Tibial artery (tissue), 4 donors: Measurements from ENCODE around the gene PIGM.
"Not testable (repeated sequence)": the region's sequence is repeated elsewhere in the genome, so short reads cannot be mapped to it uniquely, and the experiment has no call there.

Experiments
- DNase-seq, 2 donors: peaks; one replicate each; pipeline ENCODE4 v3.0.0-alpha.2; 2019
- H3K27ac ChIP-seq, 2 donors: fragments of 200-600 bp; sonication (generic) in 1 of 2; 1 replicate in 1 of 2; 2 replicates in 1 of 2; pipeline ENCODE4 v1.5.1; 2018 to 2019; ENCODE audit warnings: mild to moderate bottlenecking in 1 of 2
- H3K27me3 ChIP-seq, 2 donors: fragments of 200-600 bp; sonication (generic) in 1 of 2; one replicate each; pipeline versions ENCODE4 v1.5.1 to v1.6.0; 2016 to 2019
- H3K36me3 ChIP-seq, 3 donors: fragments of 200-600 bp; sonication (generic) in 2 of 3; one replicate each; pipeline ENCODE4 v1.5.1; 2016 to 2019; ENCODE audit warnings: mild to moderate bottlenecking in 2 of 3
- H3K4me1 ChIP-seq, 4 donors: fragments of 200-600 bp; sonication (generic) in 2 of 4; 1 replicate in 3 of 4; 2 replicates in 1 of 4; pipeline ENCODE4 v1.5.1; 2016 to 2019
- H3K4me3 ChIP-seq, 2 donors: fragments of 200-600 bp; sonication (generic) in 1 of 2; 1 replicate in 1 of 2; 2 replicates in 1 of 2; pipeline ENCODE4 v1.5.1; 2018 to 2019; ENCODE audit warnings: mild to moderate bottlenecking in 2 of 2
- H3K9me3 ChIP-seq, 3 donors: fragments of 200-600 bp; sonication (generic) in 1 of 3; one replicate each; pipeline ENCODE4 v1.5.1; 2016 to 2019
- intact Hi-C: fragments of 100-400 bp; cut with DNase I; formaldehyde crosslinking; loops from one replicate; pipeline ENCODE4 v1.15.0; 2023; ENCODE audit warnings: low total_unique reads
- TF ChIP-seq, protein P1 (sequence below), 2 experiments: fragments of 200-600 bp in 1 of 2; fragments of 450-650 bp in 1 of 2; IDR thresholded peaks; one replicate each; pipeline ENCODE4 v1.5.1; 2017 to 2019; ENCODE audit warnings: antibody characterized with exemption in 2 of 2, mild to moderate bottlenecking in 1 of 2, moderate library complexity in 1 of 2

The PIGM gene

DNA sequence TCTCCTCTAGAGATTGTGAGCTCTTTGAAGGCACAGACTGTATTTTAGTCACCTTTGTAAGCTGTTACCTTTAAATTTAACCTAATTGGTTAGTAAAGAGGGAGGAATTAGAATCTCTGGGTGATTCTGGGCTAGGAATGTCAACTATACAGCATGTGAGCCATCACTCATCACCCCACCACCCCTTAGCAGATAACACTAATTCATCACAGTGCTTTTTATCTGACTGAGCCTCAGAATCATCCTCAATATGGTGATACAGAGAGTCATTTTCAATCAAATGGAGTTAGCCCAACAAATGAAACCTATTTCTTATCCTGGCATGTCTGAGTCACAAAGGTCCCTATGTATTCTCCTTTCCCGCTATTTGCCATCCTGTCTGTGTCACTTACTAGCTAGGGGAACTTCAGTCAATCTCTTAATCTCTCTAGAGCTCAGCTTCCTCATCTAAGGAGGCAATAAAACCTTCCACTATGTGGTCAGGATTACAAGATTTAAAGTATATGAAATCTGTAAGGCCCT lies 24.9 kb upstream of the PIGM start:
- no peak overlapping the region for H3K27ac ChIP-seq
- H3K27me3 ChIP-seq = peaks cover 0 to 23% of the 10 kb centered on the region in 2 donors
- no peak overlapping the region for H3K4me3 ChIP-seq
- no peaks in the 10 kb centered on the region for H3K9me3 ChIP-seq
- intact Hi-C loops = no loop called here
- H3K36me3 ChIP-seq = no peaks in the 10 kb centered on the region
- no peak for DNase-seq
- TF ChIP-seq, protein P1, sequence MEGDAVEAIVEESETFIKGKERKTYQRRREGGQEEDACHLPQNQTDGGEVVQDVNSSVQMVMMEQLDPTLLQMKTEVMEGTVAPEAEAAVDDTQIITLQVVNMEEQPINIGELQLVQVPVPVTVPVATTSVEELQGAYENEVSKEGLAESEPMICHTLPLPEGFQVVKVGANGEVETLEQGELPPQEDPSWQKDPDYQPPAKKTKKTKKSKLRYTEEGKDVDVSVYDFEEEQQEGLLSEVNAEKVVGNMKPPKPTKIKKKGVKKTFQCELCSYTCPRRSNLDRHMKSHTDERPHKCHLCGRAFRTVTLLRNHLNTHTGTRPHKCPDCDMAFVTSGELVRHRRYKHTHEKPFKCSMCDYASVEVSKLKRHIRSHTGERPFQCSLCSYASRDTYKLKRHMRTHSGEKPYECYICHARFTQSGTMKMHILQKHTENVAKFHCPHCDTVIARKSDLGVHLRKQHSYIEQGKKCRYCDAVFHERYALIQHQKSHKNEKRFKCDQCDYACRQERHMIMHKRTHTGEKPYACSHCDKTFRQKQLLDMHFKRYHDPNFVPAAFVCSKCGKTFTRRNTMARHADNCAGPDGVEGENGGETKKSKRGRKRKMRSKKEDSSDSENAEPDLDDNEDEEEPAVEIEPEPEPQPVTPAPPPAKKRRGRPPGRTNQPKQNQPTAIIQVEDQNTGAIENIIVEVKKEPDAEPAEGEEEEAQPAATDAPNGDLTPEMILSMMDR (IDR thresholded peaks at IDR 0.05) = no peak
- H3K4me1 ChIP-seq = no peaks in the 10 kb centered on the region

DNA sequence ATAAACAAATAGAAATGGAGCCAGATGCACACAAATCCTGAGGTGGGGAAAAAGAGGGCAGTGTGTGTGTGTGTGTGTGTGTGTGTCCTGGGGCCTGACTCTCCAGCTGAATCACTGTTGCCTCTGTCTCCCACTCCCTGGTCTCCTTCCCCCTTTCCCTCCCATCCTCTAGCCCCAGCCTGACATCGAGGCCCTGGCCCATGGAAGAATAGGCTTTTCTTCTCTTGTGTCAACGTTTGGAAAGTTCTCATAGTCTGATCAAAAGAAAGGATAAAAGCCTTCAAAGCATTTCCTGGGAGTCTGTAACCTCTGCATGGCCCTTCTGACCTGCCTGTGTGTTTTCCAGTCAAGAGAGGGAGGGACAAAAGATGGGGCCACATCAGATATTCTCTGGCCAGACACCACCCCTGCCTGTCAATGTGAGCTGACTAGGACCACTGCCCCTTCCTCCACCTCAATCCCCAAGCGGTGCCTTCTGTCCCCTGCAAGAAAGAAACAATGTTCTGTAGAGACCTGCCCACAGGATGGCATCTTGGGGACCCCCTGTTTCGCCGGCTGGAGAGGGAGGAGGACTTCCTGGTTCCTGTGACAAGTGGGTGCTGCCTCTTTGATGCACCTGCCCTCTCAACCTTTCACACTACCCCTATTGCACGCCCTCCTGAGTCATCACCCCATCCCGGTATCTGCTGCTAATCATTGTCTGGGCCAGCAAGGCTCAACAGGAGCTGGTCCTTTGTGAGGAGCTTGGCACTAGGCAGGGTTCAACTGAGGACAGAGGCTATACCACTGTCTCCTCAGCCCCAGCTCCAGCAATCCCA lies 22.0 kb upstream of the PIGM start:
- TF ChIP-seq, protein P1 (IDR thresholded peaks at IDR 0.05) = no peak
- H3K4me1 ChIP-seq = no peaks in the 10 kb centered on the region
- no peaks in the 10 kb centered on the region for H3K36me3 ChIP-seq
- no peak for DNase-seq
- H3K4me3 ChIP-seq = no peak overlapping the region
- no peaks in the 10 kb centered on the region for H3K9me3 ChIP-seq
- no peak overlapping the region for H3K27ac ChIP-seq
- intact Hi-C loops = no loop called here
- peaks cover 0 to 22% of the 10 kb centered on the region in 2 donors for H3K27me3 ChIP-seq

GRCh38 chr1:160052936-160053335 lies 21.1 kb upstream of the PIGM start:
- Histone ChIP-seq H3K4me1 (no peaks in the 10 kb centered on the region), H3K36me3 (no peaks in the 10 kb centered on the region), H3K27me3 (peaks cover 0 to 22% of the 10 kb centered on the region in 2 donors), H3K4me3 (no peak overlapping the region), H3K9me3 (no peaks in the 10 kb centered on the region), H3K27ac (no peak overlapping the region)
- TF ChIP-seq, protein P1 (IDR thresholded peaks at IDR 0.05) = no peak
- intact Hi-C loops = no loop called here
- DNase-seq = no peak

GRCh38 chr1:160050619-160051018 lies 18.8 kb upstream of the PIGM start:
- no peak for DNase-seq
- no peaks in the 10 kb centered on the region for H3K36me3 ChIP-seq
- intact Hi-C loops = no loop called here
- no peaks in the 10 kb centered on the region for H3K9me3 ChIP-seq
- H3K4me1 ChIP-seq = peaks cover 0 to 11% (median 5%) of the 10 kb centered on the region in 4 donors
- peaks cover 0 to 14% of the 10 kb centered on the region in 2 donors for H3K27me3 ChIP-seq
- no peak overlapping the region for H3K27ac ChIP-seq
- H3K4me3 ChIP-seq = no peak overlapping the region
- TF ChIP-seq, protein P1 (IDR thresholded peaks at IDR 0.05) = no peak

- H3K36me3 ChIP-seq = not testable (repeated sequence)
Measured at GRCh38 chr1:160050182-160050581, 18.4 kb upstream of the PIGM start.

GRCh38 chr1:160049101-160049500 lies 17.3 kb upstream of the PIGM start:
- Histone ChIP-seq H3K27ac (no peak overlapping the region), H3K4me3 (no peak overlapping the region), H3K27me3 (peaks cover 0 to 8% of the 10 kb centered on the region in 2 donors), H3K36me3 (no peaks in the 10 kb centered on the region), H3K9me3 (no peaks in the 10 kb centered on the region), H3K4me1 (peaks cover 0 to 11% (median 5%) of the 10 kb centered on the region in 4 donors)
- TF ChIP-seq, protein P1 (IDR thresholded peaks at IDR 0.05) = no peak
- intact Hi-C loops = no loop called here
- no peak for DNase-seq

More at GRCh38 chr1:160050182-160050581, 18.4 kb upstream of the PIGM start:
- DNase-seq, H3K4me3 ChIP-seq, H3K9me3 ChIP-seq, H3K27ac ChIP-seq, intact Hi-C loops: not testable (repeated sequence)
- H3K4me1 ChIP-seq = peaks cover 0 to 11% (median 5%) of the 10 kb centered on the region in 4 donors
- H3K27me3 ChIP-seq = peaks cover 0 to 13% of the 10 kb centered on the region in 2 donors
